Epidermal melanocyte (primary cell): ENCODE data around the gene PLPP3.

Experiments used
- DNase-seq: peaks from one replicate; pipeline ENCODE4 v3.0.0; 2011; ENCODE audit warnings: low spot score; ENCODE audit not compliant: insufficient read length

The PLPP3 gene

DNA sequence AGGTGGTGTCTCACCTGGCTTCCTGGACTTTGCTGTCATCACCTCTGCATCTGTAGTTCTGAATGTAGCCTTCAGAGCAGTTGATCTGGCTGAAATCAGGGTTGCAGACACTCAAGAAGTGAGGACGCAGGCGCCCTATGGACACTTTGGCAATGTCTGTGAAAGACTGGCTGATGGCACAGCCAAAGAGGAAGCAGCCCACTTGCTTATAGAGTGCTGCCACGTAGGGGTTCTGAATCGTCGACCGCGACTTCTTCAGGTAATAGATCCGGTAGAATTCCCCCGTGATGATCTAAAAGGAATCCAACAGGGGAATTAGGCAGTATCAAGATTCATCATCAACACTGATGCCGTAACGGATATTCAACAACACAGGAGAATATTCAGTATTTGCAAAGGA is 55.1 kb downstream of the PLPP3 start:
- DNase-seq: no peak

DNA sequence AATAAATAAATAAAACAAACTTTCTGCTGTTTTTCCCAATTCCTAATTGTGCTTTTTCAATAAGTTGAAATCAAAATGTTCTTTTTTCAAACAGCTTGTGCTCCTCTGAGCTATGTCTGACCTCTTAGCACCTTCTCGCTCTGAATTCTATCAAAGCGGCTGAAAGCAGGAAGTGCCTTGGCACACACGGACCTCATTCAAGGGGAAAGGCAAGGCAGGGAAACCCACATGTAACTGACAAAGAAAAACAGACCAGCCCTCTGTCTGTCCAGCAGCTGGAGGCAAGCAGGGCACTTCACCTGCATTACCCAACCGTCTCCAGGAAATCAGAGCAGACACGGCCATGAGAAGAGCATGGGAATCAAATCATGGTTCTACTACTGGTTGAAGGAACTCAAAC is 56.7 kb downstream of the PLPP3 start:
- DNase-seq: no peak

DNA sequence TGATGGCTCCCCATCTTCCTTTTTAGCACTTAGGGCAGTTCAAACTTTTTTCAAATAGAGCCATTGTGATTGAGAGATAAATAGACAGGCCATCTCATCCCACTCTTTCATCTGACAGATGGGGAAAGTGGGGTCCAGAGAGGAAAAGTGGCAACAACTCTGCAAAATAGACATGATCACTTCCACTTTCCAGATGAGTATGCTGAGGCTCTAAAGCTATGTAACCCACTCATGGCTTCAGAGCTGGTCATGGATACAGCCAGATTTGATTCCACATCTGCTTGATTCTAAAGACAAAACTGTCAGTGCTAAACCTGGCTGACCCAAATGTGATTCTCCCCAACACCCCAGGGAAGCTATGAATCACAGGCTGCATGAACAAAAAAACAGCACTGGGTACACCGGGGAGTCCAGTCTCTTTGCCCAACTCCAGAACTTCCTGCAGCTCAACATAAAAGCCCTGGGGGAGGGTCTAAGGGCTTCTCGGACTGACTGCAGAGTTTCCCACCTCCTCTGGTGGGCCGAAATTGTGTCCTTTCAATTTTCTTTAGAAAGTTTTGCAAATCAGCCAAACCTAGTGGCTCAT is 59.3 kb downstream of the PLPP3 start:
- no peak for DNase-seq

DNA sequence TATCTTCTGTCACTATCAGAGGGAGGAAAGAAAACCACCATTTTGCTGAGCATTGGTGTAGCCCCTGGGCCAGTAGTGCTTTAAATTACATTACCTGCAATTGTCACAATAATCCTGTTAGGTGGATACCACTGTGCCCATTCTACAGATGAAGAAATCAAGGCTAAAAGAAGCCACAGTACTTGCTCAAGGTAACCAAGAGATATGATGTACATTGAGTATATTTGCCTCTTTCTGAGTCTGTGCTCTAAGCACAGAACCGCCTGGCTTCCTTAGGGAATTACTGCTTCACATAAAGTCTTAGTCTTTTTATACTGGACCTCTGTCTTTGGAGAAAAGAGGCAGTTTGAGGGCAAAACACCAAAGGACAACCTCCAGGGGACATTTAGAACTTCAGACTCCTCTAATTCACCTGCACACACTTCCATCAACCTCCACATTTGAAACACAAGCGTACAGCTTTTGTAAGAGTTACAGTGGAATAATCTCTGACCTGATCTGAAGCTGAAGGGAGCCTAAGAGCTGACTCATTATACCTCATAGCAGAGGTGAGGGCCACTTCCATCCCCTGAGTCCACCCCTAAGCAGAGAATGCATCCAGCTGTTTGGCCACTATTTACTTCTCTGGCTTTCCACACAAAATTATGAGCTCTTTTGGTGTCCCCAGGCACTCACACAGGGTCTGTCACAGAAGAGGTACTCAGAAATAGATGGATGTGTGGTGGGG is 61.8 kb downstream of the PLPP3 start:
- no peak for DNase-seq

DNA sequence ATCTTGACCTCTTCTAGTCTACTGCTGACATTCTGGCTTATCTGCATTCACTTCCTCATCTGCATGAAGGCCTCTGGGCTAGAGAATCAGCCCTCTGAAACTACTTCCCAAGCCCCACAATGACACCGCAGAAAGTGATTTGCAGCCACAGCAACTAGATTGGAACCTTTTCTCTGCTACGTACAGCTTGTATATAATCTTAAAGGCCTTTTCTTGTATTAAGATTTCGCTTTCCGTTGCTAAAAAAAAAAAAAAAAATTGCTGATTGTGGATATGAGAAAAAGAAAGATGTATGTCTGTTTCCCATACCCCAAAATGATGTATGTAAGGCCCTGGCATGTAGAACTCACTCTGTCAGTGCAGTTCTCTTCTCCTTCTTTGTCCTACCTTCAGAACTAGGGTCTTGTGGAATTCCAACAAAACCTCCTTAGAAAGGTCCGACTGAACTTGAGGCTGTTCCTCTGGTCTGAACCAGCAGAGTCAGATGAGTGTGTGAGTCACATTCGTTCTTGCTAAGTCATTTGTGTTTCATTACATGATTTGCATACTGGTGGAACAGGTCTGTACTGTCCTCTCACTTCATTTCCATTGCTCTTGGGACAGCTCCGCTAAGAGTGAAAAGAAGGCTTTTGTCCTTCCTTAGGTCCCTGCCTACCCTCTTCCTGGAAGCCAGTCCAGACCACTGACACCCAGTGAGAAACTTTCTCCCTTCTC is 62.7 kb downstream of the PLPP3 start:
- DNase-seq: no peak

GRCh38 chr1:56515898-56516538 is 63.3 kb downstream of the PLPP3 start:
- no peak for DNase-seq

GRCh38 chr1:56512724-56513494 is 66.5 kb downstream of the PLPP3 start:
- DNase-seq: no peak

- no peak for DNase-seq
These were observed 67.6 kb downstream of the PLPP3 start for GRCh38 chr1:56511766-56512165.

DNA sequence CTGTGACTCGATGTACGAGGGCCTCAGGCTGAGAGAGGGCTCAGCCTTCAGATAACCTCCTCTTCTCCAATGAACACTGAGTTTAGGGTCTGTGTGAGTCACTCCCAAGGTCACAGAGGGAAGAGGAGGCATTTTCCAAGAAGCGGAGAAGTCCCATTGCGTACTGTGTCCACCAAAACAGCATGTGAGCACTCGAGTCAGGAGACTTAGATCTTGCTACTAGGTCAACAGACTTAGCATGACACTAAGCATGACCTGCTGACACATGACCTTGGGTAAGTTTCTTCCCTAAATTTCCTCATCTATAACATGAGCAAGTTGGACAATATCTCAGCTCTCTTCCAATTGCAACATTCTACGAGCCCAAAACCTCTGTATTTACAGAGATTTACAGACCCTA is 68.0 kb downstream of the PLPP3 start:
- DNase-seq: no peak

GRCh38 chr1:56510642-56511021 is 68.7 kb downstream of the PLPP3 start:
- no peak for DNase-seq

GRCh38 chr1:56509713-56510641 is 69.4 kb downstream of the PLPP3 start:
- DNase-seq: no peak

GRCh38 chr1:56508523-56508983 is 70.8 kb downstream of the PLPP3 start:
- no peak for DNase-seq

DNA sequence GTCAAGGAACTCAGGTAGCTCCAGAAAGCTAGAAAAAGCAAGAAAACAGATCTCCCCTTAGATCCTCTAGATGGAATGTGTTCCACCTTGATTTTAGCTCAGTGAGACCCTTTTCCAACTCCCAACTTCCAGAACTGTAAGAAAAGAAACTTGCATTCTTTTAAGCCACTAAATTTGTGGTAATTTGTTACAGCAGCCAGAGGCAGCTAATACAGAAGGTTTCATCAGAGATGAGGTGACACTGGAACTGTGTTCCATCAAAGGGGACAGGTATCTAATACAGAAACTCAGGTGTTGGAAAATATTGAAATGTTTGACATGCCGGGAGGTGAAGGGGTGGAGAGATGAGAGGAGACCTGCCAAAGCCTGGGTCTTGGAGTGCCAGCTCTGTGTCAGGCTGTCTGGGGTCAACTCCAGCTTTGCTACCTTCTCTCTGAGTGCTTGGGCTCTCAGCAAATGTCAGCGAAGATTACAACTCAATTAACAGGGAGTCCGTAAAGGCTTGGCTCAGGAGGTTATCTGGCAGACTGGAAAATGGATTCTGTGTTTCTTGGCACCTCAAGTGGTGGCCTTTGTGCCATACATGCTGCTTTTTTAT is 71.3 kb downstream of the PLPP3 start:
- DNase-seq: no peak

GRCh38 chr1:56506951-56507491 is 72.3 kb downstream of the PLPP3 start:
- no peak for DNase-seq

DNA sequence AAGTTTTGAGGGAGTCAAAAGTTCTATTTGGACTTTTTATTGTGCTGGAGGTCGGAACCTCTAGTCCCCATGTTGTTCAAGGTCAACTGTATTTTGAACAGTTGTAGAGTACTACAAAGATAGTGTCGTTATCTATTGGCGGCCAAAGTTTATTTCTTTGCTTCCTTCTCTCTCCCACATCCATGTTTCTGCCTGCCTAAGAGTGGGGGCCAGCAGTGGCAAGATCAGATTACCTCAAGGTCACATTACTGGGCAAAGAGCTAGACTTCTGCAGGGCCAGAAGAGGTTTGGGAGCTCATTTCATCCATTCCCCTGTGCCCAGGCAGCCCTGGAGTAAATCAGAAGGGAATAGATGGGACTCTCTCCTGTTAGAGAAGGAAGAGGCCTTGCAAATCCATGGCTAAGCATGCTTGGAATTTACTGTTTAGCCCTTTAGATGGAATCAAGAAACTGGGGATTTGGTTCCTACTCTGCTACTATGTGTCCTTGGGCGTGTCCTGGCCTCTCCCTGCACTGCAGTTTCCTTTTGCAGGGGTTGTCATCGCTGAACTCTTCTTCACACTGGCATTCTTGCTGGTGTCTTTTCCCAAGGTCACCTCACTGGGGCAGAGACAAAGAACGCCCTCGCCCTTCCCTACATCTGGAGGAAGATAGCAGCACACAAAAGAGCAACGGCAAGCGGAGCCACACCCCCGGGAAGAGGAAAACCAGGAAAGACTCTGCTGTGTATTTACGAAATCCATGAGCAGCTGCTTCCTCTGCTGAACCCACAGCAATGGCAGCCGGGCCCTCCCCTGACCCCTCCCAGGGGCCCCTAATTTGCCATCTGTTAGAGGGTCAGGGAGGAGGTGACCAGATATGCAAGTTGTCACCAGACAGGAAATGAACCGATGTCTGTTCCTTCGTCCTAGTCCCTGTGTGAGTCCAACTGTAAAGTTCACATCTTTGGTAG is 73.3 kb downstream of the PLPP3 start:
- no peak for DNase-seq

- DNase-seq: no peak
These were observed 76.6 kb downstream of the PLPP3 start for GRCh38 chr1:56502700-56503245.

GRCh38 chr1:56501888-56502287 is 77.5 kb downstream of the PLPP3 start:
- DNase-seq: no peak

DNA sequence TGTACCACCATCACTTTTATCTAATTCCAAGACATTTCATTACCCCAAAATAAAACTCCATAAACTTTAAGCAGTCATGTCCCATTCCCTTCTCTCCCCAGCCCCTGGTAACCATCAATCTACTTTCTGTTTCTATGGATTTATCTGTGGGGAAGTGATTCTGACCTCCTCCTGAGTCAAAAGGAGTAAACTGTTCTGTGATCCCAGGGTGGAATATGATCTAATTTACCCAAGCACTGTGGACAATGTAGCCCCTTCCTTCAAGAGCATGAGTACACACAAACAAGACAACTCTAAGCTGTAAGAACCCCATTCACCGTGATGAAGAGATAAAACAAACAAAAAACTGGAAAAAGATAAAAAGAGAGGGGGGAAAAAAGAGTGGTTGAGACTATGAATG is 77.9 kb downstream of the PLPP3 start:
- DNase-seq: no peak
